Panc1 (cell line): ENCODE measurements around the gene TRIM44.

Experiments used
- POLR2AphosphoS5 ChIP-seq: IDR thresholded peaks from 2 replicates; pipeline ENCODE4 v1.6.1; 2012; ENCODE audit warnings: mild to moderate bottlenecking, low read depth, low read length, moderate library complexity
- SIN3A ChIP-seq: IDR thresholded peaks from 2 replicates; pipeline ENCODE4 v1.6.1; 2012; ENCODE audit warnings: low read depth, mild to moderate bottlenecking, low read length, moderate library complexity, borderline replicate concordance; ENCODE audit not compliant: insufficient read depth
- TCF7L2 ChIP-seq: IDR thresholded peaks from 2 replicates; pipeline ENCODE4 v1.6.1; 2011; ENCODE audit warnings: mild to moderate bottlenecking, low read depth, low read length, inconsistent platforms
- TF ChIP-seq, protein P1 (sequence below): fragments of 450-650 bp; IDR thresholded peaks from 2 replicates; pipeline ENCODE4 v1.5.1; 2017; ENCODE audit warnings: mild to moderate bottlenecking
- TF ChIP-seq, protein P2 (sequence below), 2 experiments: IDR thresholded peaks; 2 replicates each; pipeline ENCODE4 v1.6.1; 2011 to 2012; ENCODE audit warnings: low read depth in 2 of 2, control low read depth in 1 of 2, low read length in 1 of 2, mild to moderate bottlenecking in 1 of 2, moderate library complexity in 1 of 2; ENCODE audit not compliant: insufficient read depth in 1 of 2

DNA sequence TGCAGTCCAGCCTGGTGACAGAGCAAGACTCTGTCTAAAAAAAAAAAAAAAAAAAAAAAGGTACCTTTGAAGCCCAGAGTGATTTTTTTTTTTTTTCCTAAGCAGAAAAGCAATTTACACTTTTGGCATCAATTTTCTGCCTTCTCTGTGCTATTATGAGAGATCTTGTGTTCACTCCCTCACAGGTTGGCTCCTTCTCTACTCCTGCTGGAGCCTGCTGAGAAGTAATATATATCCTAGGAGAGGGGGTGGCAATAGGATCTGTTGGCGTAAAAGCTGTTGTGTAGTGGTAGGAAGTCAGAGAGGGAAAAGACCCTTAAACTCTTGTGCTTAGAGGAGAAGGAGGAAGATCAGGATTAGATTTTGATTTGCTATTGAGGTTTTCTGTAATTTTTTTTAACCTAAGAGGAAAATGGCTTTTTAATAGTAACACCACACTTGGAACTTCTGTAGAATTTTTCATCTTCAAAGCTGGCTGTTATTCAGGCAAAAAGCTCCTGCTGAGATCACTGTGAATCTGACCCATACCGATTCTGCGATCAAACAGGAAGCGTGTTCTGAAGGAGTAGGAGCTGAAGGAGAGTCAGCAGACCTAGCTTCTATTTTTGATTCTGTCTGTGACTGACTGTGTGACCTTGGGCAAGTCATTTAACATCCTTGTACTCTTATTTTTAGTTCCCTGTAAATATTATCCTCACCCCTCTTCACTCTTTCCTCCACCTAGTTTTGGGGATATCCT lies 77.7 kb downstream of the TRIM44 start:
- TF ChIP-seq, protein P1, sequence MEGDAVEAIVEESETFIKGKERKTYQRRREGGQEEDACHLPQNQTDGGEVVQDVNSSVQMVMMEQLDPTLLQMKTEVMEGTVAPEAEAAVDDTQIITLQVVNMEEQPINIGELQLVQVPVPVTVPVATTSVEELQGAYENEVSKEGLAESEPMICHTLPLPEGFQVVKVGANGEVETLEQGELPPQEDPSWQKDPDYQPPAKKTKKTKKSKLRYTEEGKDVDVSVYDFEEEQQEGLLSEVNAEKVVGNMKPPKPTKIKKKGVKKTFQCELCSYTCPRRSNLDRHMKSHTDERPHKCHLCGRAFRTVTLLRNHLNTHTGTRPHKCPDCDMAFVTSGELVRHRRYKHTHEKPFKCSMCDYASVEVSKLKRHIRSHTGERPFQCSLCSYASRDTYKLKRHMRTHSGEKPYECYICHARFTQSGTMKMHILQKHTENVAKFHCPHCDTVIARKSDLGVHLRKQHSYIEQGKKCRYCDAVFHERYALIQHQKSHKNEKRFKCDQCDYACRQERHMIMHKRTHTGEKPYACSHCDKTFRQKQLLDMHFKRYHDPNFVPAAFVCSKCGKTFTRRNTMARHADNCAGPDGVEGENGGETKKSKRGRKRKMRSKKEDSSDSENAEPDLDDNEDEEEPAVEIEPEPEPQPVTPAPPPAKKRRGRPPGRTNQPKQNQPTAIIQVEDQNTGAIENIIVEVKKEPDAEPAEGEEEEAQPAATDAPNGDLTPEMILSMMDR = no peak
- TF ChIP-seq POLR2AphosphoS5 = no peak
- TF ChIP-seq SIN3A = no peak
- no peak for TF ChIP-seq TCF7L2
- TF ChIP-seq, protein P2, sequence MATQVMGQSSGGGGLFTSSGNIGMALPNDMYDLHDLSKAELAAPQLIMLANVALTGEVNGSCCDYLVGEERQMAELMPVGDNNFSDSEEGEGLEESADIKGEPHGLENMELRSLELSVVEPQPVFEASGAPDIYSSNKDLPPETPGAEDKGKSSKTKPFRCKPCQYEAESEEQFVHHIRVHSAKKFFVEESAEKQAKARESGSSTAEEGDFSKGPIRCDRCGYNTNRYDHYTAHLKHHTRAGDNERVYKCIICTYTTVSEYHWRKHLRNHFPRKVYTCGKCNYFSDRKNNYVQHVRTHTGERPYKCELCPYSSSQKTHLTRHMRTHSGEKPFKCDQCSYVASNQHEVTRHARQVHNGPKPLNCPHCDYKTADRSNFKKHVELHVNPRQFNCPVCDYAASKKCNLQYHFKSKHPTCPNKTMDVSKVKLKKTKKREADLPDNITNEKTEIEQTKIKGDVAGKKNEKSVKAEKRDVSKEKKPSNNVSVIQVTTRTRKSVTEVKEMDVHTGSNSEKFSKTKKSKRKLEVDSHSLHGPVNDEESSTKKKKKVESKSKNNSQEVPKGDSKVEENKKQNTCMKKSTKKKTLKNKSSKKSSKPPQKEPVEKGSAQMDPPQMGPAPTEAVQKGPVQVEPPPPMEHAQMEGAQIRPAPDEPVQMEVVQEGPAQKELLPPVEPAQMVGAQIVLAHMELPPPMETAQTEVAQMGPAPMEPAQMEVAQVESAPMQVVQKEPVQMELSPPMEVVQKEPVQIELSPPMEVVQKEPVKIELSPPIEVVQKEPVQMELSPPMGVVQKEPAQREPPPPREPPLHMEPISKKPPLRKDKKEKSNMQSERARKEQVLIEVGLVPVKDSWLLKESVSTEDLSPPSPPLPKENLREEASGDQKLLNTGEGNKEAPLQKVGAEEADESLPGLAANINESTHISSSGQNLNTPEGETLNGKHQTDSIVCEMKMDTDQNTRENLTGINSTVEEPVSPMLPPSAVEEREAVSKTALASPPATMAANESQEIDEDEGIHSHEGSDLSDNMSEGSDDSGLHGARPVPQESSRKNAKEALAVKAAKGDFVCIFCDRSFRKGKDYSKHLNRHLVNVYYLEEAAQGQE (IDR thresholded peaks at IDR 0.05; ENCODE audit: insufficient read depth in 1 of 2, low read depth in 2 of 2, low read length in 1 of 2) = no peak
